Activated CD8-positive, alpha-beta memory T cell treated with anti-CD3 and anti-CD28 coated beads, Interleukin-2, amount 10 ng/mL, durations not matched to agents 7 days and 5 days (primary cell): ENCODE data around the gene MKNK1. TPM values are rescaled to one million over a fixed set of nuclear protein-coding genes. Genes with fewer than 3 reads are reported as not detected.

Experiments used
- ATAC-seq: fragments of 150-1000 bp; cut with Tn5 transposase; one replicate; pipeline ENCODE4 v1.10.0; 2021; ENCODE audit warnings: moderate library complexity
- CTCF ChIA-PET: fragments of 350-600 bp; sonication (Branson Sonifier 250); formaldehyde crosslinking; loops from one replicate; lab custom pipeline; 2021; ENCODE audit warnings: antibody characterized with exemption; lab: Charles Lee
- DNase-seq: peaks from one replicate; pipeline ENCODE4 v3.0.0-alpha.2; 2020
- H3K27ac Mint-ChIP-seq: one replicate; pipeline ENCODE4 v1.8.0; 2021; ENCODE audit warnings: mild to moderate bottlenecking, mixed read lengths
- H3K27me3 Mint-ChIP-seq: one replicate; pipeline ENCODE4 v1.8.0; 2021; ENCODE audit warnings: mixed read lengths
- H3K36me3 Mint-ChIP-seq: one replicate; pipeline ENCODE4 v1.8.0; 2021; ENCODE audit warnings: mild to moderate bottlenecking, mixed read lengths
- H3K4me1 Mint-ChIP-seq: one replicate; pipeline ENCODE4 v1.8.0; 2021; ENCODE audit warnings: mixed read lengths
- H3K4me3 Mint-ChIP-seq: one replicate; pipeline ENCODE4 v1.8.0; 2021; ENCODE audit warnings: mild to moderate bottlenecking, moderate library complexity, mixed read lengths
- H3K9me3 Mint-ChIP-seq: one replicate; pipeline ENCODE4 v1.8.0; 2022; ENCODE audit warnings: low read depth, mixed read lengths
- total RNA-seq, 2 experiments: library from RNA; stranded (reverse); gene quantifications; one replicate each; pipeline ENCODE4 v1.2.3, GENCODE V29; 2021

The MKNK1 gene
- total RNA-seq, 2 experiments from 2014 or later = 70.6 to 78.6 TPM

GRCh38 chr1:46549697-46550681 lies 54.1 kb downstream of the MKNK1 start:
- no peaks in the 10 kb centered on the region for H3K36me3 Mint-ChIP-seq
- no peaks in the 10 kb centered on the region for H3K9me3 Mint-ChIP-seq
- H3K4me3 Mint-ChIP-seq = no peak overlapping the region
- CTCF ChIA-PET = interaction anchor here (0.5 to 6.5 kb wide), 16 partner anchors 12 to 838 kb away, joined by 3 to 74 read pairs (median 4); partner anchors contain the start of gene MKNK1
- peaks cover 20% of the 10 kb centered on the region for H3K27me3 Mint-ChIP-seq
- peaks cover 21% of the 10 kb centered on the region for H3K4me1 Mint-ChIP-seq
- ATAC-seq = peak; percentile 91
- peak overlapping the region; percentile 66 for H3K27ac Mint-ChIP-seq
- DNase-seq = peak; percentile 90

DNA sequence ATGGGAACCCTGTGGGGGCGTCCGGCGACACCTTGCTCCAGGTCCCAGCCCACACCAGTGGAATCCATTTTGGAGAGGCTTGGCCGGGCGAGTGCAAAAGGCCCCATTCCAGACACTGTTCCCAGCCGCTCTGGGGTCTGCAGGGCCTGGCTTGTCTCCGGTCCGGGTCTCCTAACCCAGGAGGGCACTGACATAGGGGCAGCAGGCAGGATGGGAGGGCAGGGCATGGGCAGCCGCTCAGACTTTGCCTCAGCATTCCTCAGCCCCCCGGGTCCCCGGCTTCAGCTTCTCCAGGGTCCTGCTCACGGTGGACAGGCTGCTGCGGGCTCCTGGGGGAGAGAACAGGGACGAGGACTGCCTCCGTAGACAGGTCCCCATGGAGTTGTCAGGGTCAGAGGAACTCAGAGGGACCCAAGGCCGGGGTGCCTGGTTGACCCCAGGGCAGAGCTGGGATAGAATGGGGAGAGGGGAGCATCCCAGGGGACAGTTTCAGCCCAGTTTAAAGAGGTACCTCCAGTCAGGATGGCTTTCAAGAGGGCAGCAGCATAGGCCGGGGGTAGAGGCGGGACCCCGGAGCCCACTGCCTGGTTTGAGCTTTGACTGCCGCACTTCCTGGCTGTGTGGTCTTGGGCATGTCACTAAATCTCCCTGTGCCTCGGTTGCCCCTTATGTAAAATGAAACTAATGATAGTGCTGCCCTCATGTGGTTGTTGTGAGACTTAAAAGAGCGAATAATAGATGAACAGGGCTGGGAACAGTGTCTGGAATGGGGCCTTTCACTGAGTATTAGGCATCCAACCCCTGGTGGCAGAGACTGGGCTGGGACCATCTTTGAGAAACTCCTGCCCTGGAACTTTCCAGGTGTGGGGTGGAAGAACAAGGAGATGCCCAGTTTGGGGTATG lies 56.3 kb downstream of the MKNK1 start:
- DNase-seq = no peak
- Mint-ChIP-seq H3K9me3 (no peaks in the 10 kb centered on the region), H3K27ac (peak overlapping the region; percentile 70), H3K4me1 (peaks cover 21% of the 10 kb centered on the region), H3K4me3 (no peak overlapping the region), H3K36me3 (no peaks in the 10 kb centered on the region), H3K27me3 (peaks cover 40% of the 10 kb centered on the region)
- CTCF ChIA-PET = interaction anchor here (0.6 to 6.5 kb wide), 24 partner anchors 8 to 173 kb away, joined by 3 to 74 read pairs (median 4); partner anchors contain the start of genes MKNK1 and MOB3C
- peak; percentile 25 for ATAC-seq

DNA sequence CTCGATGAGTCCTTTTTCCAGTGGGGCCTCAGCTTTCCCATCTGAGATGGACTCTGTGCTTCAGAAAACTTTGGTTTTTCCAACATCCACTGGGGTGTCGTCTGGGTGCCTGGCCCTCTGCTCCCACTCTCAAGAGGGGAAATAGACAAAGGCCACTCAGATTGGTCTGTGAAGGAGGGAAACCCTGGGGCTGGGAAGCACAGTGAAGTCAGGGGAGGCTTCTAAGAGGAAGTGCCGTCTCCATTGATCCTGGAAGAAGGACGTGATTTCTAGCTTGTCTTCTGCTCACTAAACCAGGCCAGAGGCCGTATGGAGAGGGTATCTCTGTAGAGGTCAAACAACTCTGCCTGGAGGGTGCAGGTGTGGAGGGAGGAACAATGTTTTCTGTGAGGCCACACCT lies 57.9 kb downstream of the MKNK1 start:
- Mint-ChIP-seq H3K9me3 (no peaks in the 10 kb centered on the region), H3K4me3 (no peak overlapping the region), H3K27me3 (peaks cover 44% of the 10 kb centered on the region), H3K4me1 (peaks cover 21% of the 10 kb centered on the region), H3K27ac (no peak overlapping the region), H3K36me3 (no peaks in the 10 kb centered on the region)
- CTCF ChIA-PET = interaction anchor here (1.4 to 6.5 kb wide), 5 partner anchors 12 to 104 kb away, joined by 5 to 74 read pairs (median 15); a partner anchor contains a TSS
- no peak for ATAC-seq
- no peak for DNase-seq

- H3K36me3 Mint-ChIP-seq = no peaks in the 10 kb centered on the region
- H3K9me3 Mint-ChIP-seq = no peaks in the 10 kb centered on the region
- no peak overlapping the region for H3K4me3 Mint-ChIP-seq
- H3K27ac Mint-ChIP-seq = no peak overlapping the region
- ATAC-seq (no peak), DNase-seq (no peak)
- peaks cover 44% of the 10 kb centered on the region for H3K27me3 Mint-ChIP-seq
- CTCF ChIA-PET = interaction anchor here (1.0 to 6.5 kb wide), 6 partner anchors 11 to 179 kb away, joined by 3 to 74 read pairs (median 12); a partner anchor contains a TSS
- peaks cover 21% of the 10 kb centered on the region for H3K4me1 Mint-ChIP-seq
These were observed 58.3 kb downstream of the MKNK1 start for GRCh38 chr1:46545784-46546183.

DNA sequence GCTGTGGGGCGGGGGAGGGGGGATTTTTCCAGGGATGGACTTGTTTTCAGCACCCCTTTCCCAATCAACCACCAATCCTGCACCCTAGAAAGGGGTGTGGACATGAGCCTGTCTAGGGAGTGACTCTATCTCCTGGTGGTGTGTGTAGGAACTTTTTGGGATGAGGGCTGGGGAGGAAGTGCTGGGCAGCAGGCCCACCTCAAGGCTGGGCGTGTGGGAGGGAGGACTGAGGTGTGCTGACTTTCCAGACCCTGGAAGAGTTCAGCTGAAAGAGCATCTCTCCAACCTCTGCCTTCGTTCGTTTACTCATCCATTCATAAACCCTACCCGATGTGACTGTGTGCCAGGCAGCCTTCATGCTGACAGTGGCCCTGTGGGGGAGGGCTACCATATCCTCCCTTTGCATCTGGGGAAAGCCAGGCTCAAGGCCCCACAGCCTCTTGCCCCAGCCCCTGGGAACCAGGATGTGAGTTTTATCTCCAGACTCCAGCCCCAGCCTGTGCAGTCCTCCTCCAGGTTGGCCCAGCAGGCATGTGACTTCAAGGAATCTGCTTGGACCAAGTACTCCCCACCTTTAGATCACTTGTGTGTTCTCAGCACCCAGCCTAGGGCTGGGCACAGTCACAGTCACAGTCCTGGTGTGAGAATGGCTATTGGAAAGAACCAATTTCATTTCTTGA lies 59.4 kb downstream of the MKNK1 start:
- no peak overlapping the region for H3K4me3 Mint-ChIP-seq
- H3K9me3 Mint-ChIP-seq = no peaks in the 10 kb centered on the region
- CTCF ChIA-PET = interaction anchor here (0.8 to 6.5 kb wide), 5 partner anchors 10 to 180 kb away, joined by 3 to 74 read pairs (median 9); a partner anchor contains a TSS
- H3K4me1 Mint-ChIP-seq = peaks cover 14% of the 10 kb centered on the region
- ATAC-seq (no peak), DNase-seq (no peak)
- no peak overlapping the region for H3K27ac Mint-ChIP-seq
- peaks cover 44% of the 10 kb centered on the region for H3K27me3 Mint-ChIP-seq
- H3K36me3 Mint-ChIP-seq = no peaks in the 10 kb centered on the region

DNA sequence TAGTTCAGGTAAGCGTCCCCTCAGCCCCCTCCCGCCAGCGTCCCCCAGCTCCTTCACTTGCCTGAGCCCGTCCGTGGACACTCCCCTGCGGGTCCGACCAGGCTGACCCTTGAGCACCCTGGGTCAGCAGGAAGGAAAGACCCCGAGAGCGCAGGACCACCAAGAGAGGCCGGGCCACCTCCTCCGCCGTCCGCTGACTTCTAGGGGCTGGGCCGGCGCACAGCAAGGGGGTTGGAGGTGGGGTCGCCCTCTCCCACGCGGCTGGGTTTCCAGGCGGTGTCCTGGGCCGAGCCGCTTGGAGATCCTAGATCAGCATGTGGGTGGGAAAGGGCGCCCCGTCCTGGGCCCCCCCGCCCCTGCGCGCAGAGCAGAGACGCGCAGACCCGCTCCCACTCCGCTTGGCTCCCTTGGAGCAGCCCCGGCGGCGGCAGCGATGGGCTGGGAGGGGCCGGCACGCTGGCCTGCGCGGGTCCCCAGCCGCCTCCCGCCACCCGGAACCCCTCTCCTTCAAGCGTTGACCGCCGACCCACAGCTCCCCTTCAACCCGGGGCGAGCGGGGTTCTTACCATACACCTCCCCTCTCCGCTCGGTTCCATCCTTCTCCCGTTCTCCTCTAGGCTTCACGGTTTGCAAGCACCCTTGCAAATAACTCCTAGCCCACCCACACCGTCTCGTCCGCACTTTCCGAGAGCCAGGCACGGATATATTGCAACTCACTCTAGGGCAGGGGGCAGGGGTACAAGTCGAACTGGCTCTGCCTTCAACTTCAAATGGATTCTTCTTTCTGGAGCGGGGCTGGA lies 60.1 kb downstream of the MKNK1 start:
- Mint-ChIP-seq H3K27ac (no peak overlapping the region), H3K36me3 (no peaks in the 10 kb centered on the region), H3K4me3 (no peak overlapping the region), H3K4me1 (peaks cover 7% of the 10 kb centered on the region), H3K27me3 (peaks cover 48% of the 10 kb centered on the region), H3K9me3 (no peaks in the 10 kb centered on the region)
- ATAC-seq (no peak), DNase-seq (no peak)
- CTCF ChIA-PET = interaction anchor here (0.8 to 6.5 kb wide), 3 partner anchors 9 to 102 kb away, joined by 4 to 74 read pairs (median 27); a partner anchor contains a TSS

DNA sequence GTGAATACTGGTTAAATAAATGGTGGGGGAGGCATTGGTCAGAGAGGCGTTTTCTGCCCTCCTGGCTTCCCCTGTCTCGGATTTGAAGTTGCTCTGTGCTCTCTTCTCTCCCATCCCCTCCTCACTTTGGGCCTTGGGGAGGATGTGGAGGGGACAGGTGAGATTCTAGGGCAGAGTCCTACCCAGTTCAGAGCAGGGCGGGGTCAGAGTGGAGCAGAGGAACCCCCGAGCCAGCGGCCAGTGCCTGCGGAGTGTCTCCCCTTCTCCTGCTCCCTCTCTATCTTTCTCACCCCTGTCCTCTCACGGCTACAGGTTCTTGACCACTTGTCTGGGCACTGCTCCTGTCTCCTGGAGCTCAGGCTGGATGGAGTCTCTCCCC lies 60.7 kb downstream of the MKNK1 start:
- CTCF ChIA-PET = no interaction called here
- no peak overlapping the region for H3K4me3 Mint-ChIP-seq
- peaks cover 7% of the 10 kb centered on the region for H3K4me1 Mint-ChIP-seq
- H3K36me3 Mint-ChIP-seq = no peaks in the 10 kb centered on the region
- H3K27me3 Mint-ChIP-seq = peaks cover 50% of the 10 kb centered on the region
- no peak overlapping the region for H3K27ac Mint-ChIP-seq
- DNase-seq = no peak
- no peak for ATAC-seq
- no peaks in the 10 kb centered on the region for H3K9me3 Mint-ChIP-seq

GRCh38 chr1:46539972-46540371 lies 64.1 kb downstream of the MKNK1 start:
- H3K4me1 Mint-ChIP-seq = peaks cover 3% of the 10 kb centered on the region
- H3K9me3 Mint-ChIP-seq = no peaks in the 10 kb centered on the region
- no peaks in the 10 kb centered on the region for H3K36me3 Mint-ChIP-seq
- CTCF ChIA-PET = interaction anchor here (1.5 kb wide), 1 partner anchor 8 kb away, joined by 6 read pairs; no protein-coding TSS in a partner anchor
- no peak overlapping the region for H3K4me3 Mint-ChIP-seq
- no peak for DNase-seq
- peaks cover 50% of the 10 kb centered on the region for H3K27me3 Mint-ChIP-seq
- no peak for ATAC-seq
- H3K27ac Mint-ChIP-seq = no peak overlapping the region

- no peak overlapping the region for H3K4me3 Mint-ChIP-seq
- no peaks in the 10 kb centered on the region for H3K9me3 Mint-ChIP-seq
- H3K4me1 Mint-ChIP-seq = peaks cover 10% of the 10 kb centered on the region
- ATAC-seq (no peak), DNase-seq (no peak)
- CTCF ChIA-PET = interaction anchor here (0.6 to 6.7 kb wide), 7 partner anchors 10 to 189 kb away, joined by 3 to 68 read pairs (median 4); no protein-coding TSS in a partner anchor
- H3K27ac Mint-ChIP-seq = no peak overlapping the region
- H3K27me3 Mint-ChIP-seq = peaks cover 48% of the 10 kb centered on the region
- H3K36me3 Mint-ChIP-seq = no peaks in the 10 kb centered on the region
These were observed 65.9 kb downstream of the MKNK1 start for GRCh38 chr1:46538147-46538546.

DNA sequence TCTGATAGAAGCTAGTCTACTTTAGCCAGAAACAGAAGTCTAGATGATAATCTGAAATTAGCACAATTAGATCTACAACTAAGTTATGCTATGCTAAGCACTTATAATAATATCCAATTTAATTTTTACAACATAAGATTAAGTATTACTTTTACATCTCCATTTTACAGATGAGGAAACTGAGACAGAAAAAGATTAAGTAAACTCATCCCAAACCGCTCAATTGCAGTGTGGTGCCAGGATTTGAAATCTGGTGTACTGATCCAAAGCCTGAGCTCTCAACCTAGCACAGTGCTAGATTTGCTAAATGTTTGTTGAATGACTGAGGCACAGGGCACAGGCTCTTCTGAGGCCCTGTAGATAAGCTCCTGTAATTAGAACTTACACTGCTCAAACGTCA lies 66.4 kb downstream of the MKNK1 start:
- Mint-ChIP-seq H3K9me3 (no peaks in the 10 kb centered on the region), H3K36me3 (no peaks in the 10 kb centered on the region), H3K27ac (no peak overlapping the region), H3K4me1 (peaks cover 10% of the 10 kb centered on the region), H3K27me3 (peaks cover 43% of the 10 kb centered on the region), H3K4me3 (no peak overlapping the region)
- no peak for DNase-seq
- no peak for ATAC-seq
- CTCF ChIA-PET = interaction anchor here (0.6 to 6.7 kb wide), 7 partner anchors 10 to 189 kb away, joined by 3 to 68 read pairs (median 4); no protein-coding TSS in a partner anchor

GRCh38 chr1:46536527-46536926 lies 67.5 kb downstream of the MKNK1 start:
- Mint-ChIP-seq H3K4me1 (peaks cover 17% of the 10 kb centered on the region), H3K27ac (no peak overlapping the region), H3K36me3 (no peaks in the 10 kb centered on the region), H3K9me3 (no peaks in the 10 kb centered on the region), H3K4me3 (no peak overlapping the region), H3K27me3 (peaks cover 39% of the 10 kb centered on the region)
- CTCF ChIA-PET = interaction anchor here (0.9 to 6.7 kb wide), 7 partner anchors 9 to 189 kb away, joined by 3 to 74 read pairs (median 11); partner anchors contain the start of gene MKNK1
- no peak for DNase-seq
- no peak for ATAC-seq
